ENCODE data around the gene WDR3. TPM values are rescaled to one million over a fixed set of nuclear protein-coding genes. Genes with fewer than 3 reads are reported as not detected.
A peak's percentile ranks its signal among the peaks of the same experiment; 100 is the strongest.

WDR3 gene
- total RNA-seq, 1 donor from 2014 or later, result 31.8 TPM

- Histone ChIP-seq H3K4me3 (ENCODE audit: insufficient read depth, low read depth, low read length) (no peak overlapping the region), H2AFZ (ENCODE audit: low read depth, low read length) (peak overlapping the region; percentile 13), H3K79me2 (ENCODE audit: insufficient read depth, low read length) (no peaks in the 10 kb centered on the region), H3K36me3 (ENCODE audit: insufficient read depth, low read length) (no peaks in the 10 kb centered on the region), H3K27ac (ENCODE audit: low read depth, low read length) (no peak overlapping the region), H3K4me2 (ENCODE audit: low read length) (no peak overlapping the region), H3K27me3 (ENCODE audit: insufficient read depth, low read length) (no peaks in the 10 kb centered on the region), H4K20me1 (ENCODE audit: insufficient read depth, low read length) (no peaks in the 10 kb centered on the region), H3K4me1 (ENCODE audit: insufficient read depth, low read length) (no peaks in the 10 kb centered on the region), H3K9ac (ENCODE audit: low read length) (no peak overlapping the region), H3K9me3 (ENCODE audit: insufficient read depth, low read depth, low read length) (no peaks in the 10 kb centered on the region)
- Mint-ChIP-seq H3K36me3 (ENCODE audit: low read depth, unreplicated experiment) (no peaks in the 10 kb centered on the region), H3K4me3 (ENCODE audit: unreplicated experiment) (no peak overlapping the region), H3K9me3 (ENCODE audit: unreplicated experiment) (no peaks in the 10 kb centered on the region), H3K4me1 (ENCODE audit: low read depth, unreplicated experiment) (no peaks in the 10 kb centered on the region), H3K27me3 (ENCODE audit: low read depth, unreplicated experiment) (no peaks in the 10 kb centered on the region), H3K27ac (ENCODE audit: unreplicated experiment) (no peak overlapping the region)
- FAIRE-seq, result no peak
- no peak for TF ChIP-seq CTCF (IDR thresholded peaks at IDR 0.05; ENCODE audit: insufficient read depth, low read depth, low read length)
- no peak for TF ChIP-seq EZH2 (IDR thresholded peaks at IDR 0.05; ENCODE audit: insufficient read depth, low read length)
- no peak for DNase-seq (ENCODE audit: low read depth)
Measured at GRCh38 chr1:117976381-117976780, 46.8 kb downstream of the WDR3 start.

DNA sequence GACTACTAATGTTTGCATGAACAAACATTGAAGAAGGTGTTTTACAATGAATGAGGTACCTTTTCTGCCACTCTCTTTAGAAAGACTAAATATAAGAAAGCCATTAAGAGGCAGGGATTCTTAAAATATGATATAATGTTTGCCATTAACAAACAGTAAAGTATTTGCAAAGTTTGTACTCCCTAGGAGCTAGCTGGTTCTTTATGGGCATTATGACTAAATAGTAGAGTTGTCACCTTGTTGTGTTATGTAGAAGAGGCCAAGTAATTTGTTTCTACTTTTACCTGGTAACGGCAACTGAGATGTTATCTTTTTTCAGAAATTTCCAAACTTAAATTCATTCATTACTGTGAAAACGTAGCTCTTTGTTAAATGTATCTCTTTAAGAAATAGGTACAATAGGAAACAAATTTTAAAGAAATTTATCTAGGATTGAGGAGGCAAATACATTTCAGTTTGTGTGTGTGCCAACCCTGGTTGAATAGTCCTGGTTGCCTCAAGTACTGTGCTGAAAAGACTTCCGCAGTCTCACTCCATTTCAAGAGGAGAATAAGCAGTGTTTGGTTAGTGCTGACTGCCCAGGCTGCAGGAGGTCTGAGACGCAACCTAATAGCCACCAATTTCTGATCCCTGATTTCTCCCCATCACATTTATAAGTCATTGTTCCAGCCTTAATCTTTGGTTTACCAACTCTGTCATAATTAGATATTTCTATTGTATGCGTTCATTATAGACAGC is 52.1 kb downstream of the WDR3 start:
- no peaks in the 10 kb centered on the region for H3K27me3 ChIP-seq (ENCODE audit: insufficient read depth, low read length)
- no peaks in the 10 kb centered on the region for H3K4me1 Mint-ChIP-seq (ENCODE audit: low read depth, unreplicated experiment)

More for the DNA sequence above, 52.1 kb downstream of the WDR3 start:
- FAIRE-seq, result no peak
- no peaks in the 10 kb centered on the region for H3K79me2 ChIP-seq (ENCODE audit: insufficient read depth, low read length)
- peaks cover 3% of the 10 kb centered on the region for H3K9me3 Mint-ChIP-seq (ENCODE audit: unreplicated experiment)
- H3K36me3 ChIP-seq (ENCODE audit: insufficient read depth, low read length), result no peaks in the 10 kb centered on the region
- no peak for TF ChIP-seq CTCF (IDR thresholded peaks at IDR 0.05; ENCODE audit: insufficient read depth, low read depth, low read length)
- no peak for TF ChIP-seq EZH2 (IDR thresholded peaks at IDR 0.05; ENCODE audit: insufficient read depth, low read length)
- H3K27ac ChIP-seq (ENCODE audit: low read depth, low read length), result no peak overlapping the region
- H3K4me1 ChIP-seq (ENCODE audit: insufficient read depth, low read length), result no peaks in the 10 kb centered on the region
- H3K27me3 Mint-ChIP-seq (ENCODE audit: low read depth, unreplicated experiment), result no peaks in the 10 kb centered on the region
- H3K27ac Mint-ChIP-seq (ENCODE audit: unreplicated experiment), result no peak overlapping the region
- no peak overlapping the region for H3K4me3 Mint-ChIP-seq (ENCODE audit: unreplicated experiment)
- H3K36me3 Mint-ChIP-seq (ENCODE audit: low read depth, unreplicated experiment), result no peaks in the 10 kb centered on the region
- no peak overlapping the region for H3K4me2 ChIP-seq (ENCODE audit: low read length)
- H3K9ac ChIP-seq (ENCODE audit: low read length), result no peak overlapping the region
- H2AFZ ChIP-seq (ENCODE audit: low read depth, low read length), result no peak overlapping the region
- no peak overlapping the region for H3K4me3 ChIP-seq (ENCODE audit: insufficient read depth, low read depth, low read length)
- no peaks in the 10 kb centered on the region for H4K20me1 ChIP-seq (ENCODE audit: insufficient read depth, low read length)
- H3K9me3 ChIP-seq (ENCODE audit: insufficient read depth, low read depth, low read length), result no peaks in the 10 kb centered on the region
- DNase-seq (ENCODE audit: low read depth), result no peak
